HG03064 (cell line): ENCODE results near the gene TOM1.

Source experiments
- ATAC-seq: cut with Tn5 transposase; IDR thresholded peaks from one replicate; pipeline ENCODE4 v1.9.1; 2021; ENCODE audit warnings: low read depth; ENCODE audit not compliant: unreplicated experiment

TOM1 gene

GRCh38 chr22:35343664-35344550, 44.2 kb downstream of the TOM1 start:
- no peak for ATAC-seq

GRCh38 chr22:35344956-35345690, 45.4 kb downstream of the TOM1 start:
- no peak for ATAC-seq

- no peak for ATAC-seq
These were observed 46.3 kb downstream of the TOM1 start for GRCh38 chr22:35345808-35346505.

GRCh38 chr22:35346596-35347220, 47.0 kb downstream of the TOM1 start:
- no peak for ATAC-seq

GRCh38 chr22:35347462-35347861, 47.8 kb downstream of the TOM1 start:
- ATAC-seq: no peak

- no peak for ATAC-seq
These were observed 48.4 kb downstream of the TOM1 start for GRCh38 chr22:35348026-35348590.

GRCh38 chr22:35348703-35349102, 49.0 kb downstream of the TOM1 start:
- ATAC-seq: no peak

GRCh38 chr22:35349368-35349703, 49.6 kb downstream of the TOM1 start:
- no peak for ATAC-seq

- ATAC-seq: no peak
These were observed 50.2 kb downstream of the TOM1 start for GRCh38 chr22:35349704-35350538.

- ATAC-seq: no peak
These were observed 51.1 kb downstream of the TOM1 start for GRCh38 chr22:35350539-35351503.

GRCh38 chr22:35352214-35353111, 52.8 kb downstream of the TOM1 start:
- no peak for ATAC-seq

GRCh38 chr22:35353318-35353717, 53.6 kb downstream of the TOM1 start:
- ATAC-seq: no peak

GRCh38 chr22:35354068-35354467, 54.4 kb downstream of the TOM1 start:
- ATAC-seq: no peak

- no peak for ATAC-seq
These were observed 58.4 kb downstream of the TOM1 start for GRCh38 chr22:35357883-35358621.

GRCh38 chr22:35359380-35360065, 59.8 kb downstream of the TOM1 start:
- no peak for ATAC-seq

- ATAC-seq: no peak
These were observed 61.4 kb downstream of the TOM1 start for GRCh38 chr22:35361001-35361558.
